ENCODE measurements around the gene COBL. TPM values are rescaled to one million over a fixed set of nuclear protein-coding genes. Genes with fewer than 3 reads are reported as not detected.

The COBL gene
- total RNA-seq, 3 donors from 2014 or later (not counting 1 experiment from before 2014, with no cell fraction given), result not detected

DNA sequence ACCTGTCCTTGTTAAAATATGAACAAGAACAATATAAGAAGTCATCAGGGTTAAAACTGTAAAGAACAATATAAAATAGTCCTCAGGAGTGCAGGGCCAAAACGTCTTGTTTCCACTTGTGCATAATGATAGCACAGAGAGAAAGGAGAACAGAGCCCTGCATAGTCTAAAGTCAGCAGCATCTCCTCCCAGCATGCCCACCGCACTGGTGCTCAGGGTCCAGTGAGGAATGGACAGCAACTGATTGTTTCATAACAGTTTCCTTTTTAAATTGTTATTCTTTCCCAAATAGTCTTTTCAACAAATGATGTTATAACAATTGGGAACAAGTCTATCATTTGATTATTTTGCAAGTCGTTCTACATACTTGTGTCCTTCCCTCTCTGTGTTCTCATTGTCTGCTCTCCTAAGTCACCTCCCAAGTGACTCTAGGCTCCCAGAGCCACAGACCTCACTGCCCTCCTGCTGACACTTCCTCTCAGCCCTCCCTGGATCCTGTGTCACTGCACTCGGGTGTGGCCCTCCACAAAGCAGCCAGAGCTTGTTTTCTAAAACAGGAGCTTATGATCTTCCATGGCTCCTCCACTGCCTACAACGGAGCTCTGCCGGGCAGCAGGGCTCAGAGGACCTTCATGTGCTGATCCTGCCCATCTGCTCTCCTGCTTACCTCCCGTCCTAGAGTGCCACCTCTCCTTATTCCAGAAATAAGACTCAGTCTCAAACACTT lies 27.6 kb downstream of the COBL start:
- Histone ChIP-seq H3K4me1 (ENCODE audit: control insufficient read depth, insufficient read depth, low read length) (no peaks in the 10 kb centered on the region), H3K9me3 (ENCODE audit: control insufficient read depth, insufficient read depth, low read length) (no peaks in the 10 kb centered on the region), H3K27ac (ENCODE audit: low read length) (no peak overlapping the region), H3K4me3 (ENCODE audit: low read length) (no peak overlapping the region), H3K36me3 (ENCODE audit: control insufficient read depth, insufficient read depth, low read length) (no peaks in the 10 kb centered on the region), H3K27me3 (ENCODE audit: control insufficient read depth, insufficient read depth, low read length) (no peaks in the 10 kb centered on the region)
- TF ChIP-seq, protein P1, sequence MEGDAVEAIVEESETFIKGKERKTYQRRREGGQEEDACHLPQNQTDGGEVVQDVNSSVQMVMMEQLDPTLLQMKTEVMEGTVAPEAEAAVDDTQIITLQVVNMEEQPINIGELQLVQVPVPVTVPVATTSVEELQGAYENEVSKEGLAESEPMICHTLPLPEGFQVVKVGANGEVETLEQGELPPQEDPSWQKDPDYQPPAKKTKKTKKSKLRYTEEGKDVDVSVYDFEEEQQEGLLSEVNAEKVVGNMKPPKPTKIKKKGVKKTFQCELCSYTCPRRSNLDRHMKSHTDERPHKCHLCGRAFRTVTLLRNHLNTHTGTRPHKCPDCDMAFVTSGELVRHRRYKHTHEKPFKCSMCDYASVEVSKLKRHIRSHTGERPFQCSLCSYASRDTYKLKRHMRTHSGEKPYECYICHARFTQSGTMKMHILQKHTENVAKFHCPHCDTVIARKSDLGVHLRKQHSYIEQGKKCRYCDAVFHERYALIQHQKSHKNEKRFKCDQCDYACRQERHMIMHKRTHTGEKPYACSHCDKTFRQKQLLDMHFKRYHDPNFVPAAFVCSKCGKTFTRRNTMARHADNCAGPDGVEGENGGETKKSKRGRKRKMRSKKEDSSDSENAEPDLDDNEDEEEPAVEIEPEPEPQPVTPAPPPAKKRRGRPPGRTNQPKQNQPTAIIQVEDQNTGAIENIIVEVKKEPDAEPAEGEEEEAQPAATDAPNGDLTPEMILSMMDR (IDR thresholded peaks at IDR 0.05), result no peak
- no peaks in the 10 kb centered on the region for H3K36me3 Mint-ChIP-seq
- WGBS (ENCODE audit: insufficient coverage), result 58% methylated on average over 7 of the region's 7 CpGs
- H3K27me3 Mint-ChIP-seq (ENCODE audit: low read depth in 2 of 2), result peaks cover 7 to 11% of the 10 kb centered on the region in 2 donors
- no peak overlapping the region for H3K4me3 Mint-ChIP-seq
- H3K4me1 Mint-ChIP-seq, result no peaks in the 10 kb centered on the region
- intact Hi-C loops (cut with micrococcal nuclease), result no loop called here
- ATAC-seq (no peak), DNase-seq (no peak)
- H3K27ac Mint-ChIP-seq, result no peak overlapping the region
- H3K9me3 Mint-ChIP-seq, result no peaks in the 10 kb centered on the region

DNA sequence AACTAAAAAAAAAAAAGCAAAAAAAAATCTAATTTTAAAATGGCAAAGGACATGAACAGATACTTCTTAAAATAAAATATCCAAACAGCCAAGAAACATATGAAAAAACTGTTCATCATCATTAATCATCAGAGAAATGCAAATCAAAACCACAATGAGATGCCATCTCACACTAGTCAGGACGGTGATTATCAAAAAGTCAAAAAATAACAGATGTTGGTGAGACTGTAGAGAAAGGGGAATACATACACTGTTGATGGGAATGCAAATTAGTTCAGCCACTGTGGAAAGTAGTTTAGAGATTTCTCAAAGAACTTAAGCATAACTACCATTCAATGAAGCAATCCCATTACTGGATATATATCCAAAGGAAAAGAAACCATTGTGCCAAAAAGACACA lies 30.2 kb downstream of the COBL start:
- peaks cover 11 to 13% of the 10 kb centered on the region in 2 donors for H3K27me3 Mint-ChIP-seq (ENCODE audit: low read depth in 2 of 2)
- H3K27ac ChIP-seq (ENCODE audit: low read length), result no peak overlapping the region
- H3K9me3 Mint-ChIP-seq, result peaks cover 2 to 5% of the 10 kb centered on the region in 2 donors
- H3K4me3 Mint-ChIP-seq, result no peak overlapping the region
- no peaks in the 10 kb centered on the region for H3K4me1 Mint-ChIP-seq
- peaks cover 7% of the 10 kb centered on the region for H3K36me3 Mint-ChIP-seq
- intact Hi-C loops (cut with micrococcal nuclease), result no loop called here
- WGBS (ENCODE audit: insufficient coverage), result no CpG with 5 or more reads among the region's 1 CpG
- DNase-seq, result no peak
- H3K36me3 ChIP-seq (ENCODE audit: control insufficient read depth, insufficient read depth, low read length), result no peaks in the 10 kb centered on the region
- H3K4me3 ChIP-seq (ENCODE audit: low read length), result no peak overlapping the region
- no peaks in the 10 kb centered on the region for H3K4me1 ChIP-seq (ENCODE audit: control insufficient read depth, insufficient read depth, low read length)
- peaks cover 2% of the 10 kb centered on the region for H3K9me3 ChIP-seq (ENCODE audit: control insufficient read depth, insufficient read depth, low read length)
- H3K27ac Mint-ChIP-seq, result no peak overlapping the region
- H3K27me3 ChIP-seq (ENCODE audit: control insufficient read depth, insufficient read depth, low read length), result no peaks in the 10 kb centered on the region
- TF ChIP-seq, protein P1 (IDR thresholded peaks at IDR 0.05), result no peak
- ATAC-seq, result no peak

DNA sequence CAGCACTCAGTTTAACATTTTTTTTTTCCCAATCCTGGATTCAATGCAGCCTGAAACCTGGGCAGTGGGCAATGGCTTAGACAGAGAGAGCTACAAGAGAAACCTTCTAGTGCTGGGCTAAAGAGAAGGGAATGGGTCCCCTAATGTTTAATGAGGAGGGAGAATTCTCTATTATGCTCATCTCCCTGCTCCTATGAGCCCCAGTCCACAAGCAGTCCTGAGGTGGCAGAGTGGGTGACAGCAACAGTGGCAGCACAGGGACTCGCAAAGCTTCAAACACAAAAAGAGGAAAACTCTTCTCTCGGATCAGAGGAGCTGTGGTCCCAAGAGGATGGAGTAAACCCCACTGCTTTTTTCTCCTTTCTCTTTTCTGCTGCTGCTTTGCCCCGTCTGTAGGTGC lies 36.5 kb downstream of the COBL start:
- Mint-ChIP-seq H3K9me3 (peaks cover 2 to 5% of the 10 kb centered on the region in 2 donors), H3K36me3 (peaks cover 7% of the 10 kb centered on the region)
- WGBS (ENCODE audit: insufficient coverage), result 77% methylated on average over 3 of the region's 3 CpGs

More for the DNA sequence above, 36.5 kb downstream of the COBL start:
- H3K4me3 ChIP-seq (ENCODE audit: low read length), result no peak overlapping the region
- Mint-ChIP-seq H3K27me3 (ENCODE audit: low read depth in 2 of 2) (peaks cover 14 to 17% of the 10 kb centered on the region in 2 donors), H3K27ac (no peak overlapping the region), H3K4me3 (no peak overlapping the region), H3K4me1 (no peaks in the 10 kb centered on the region)
- H3K27ac ChIP-seq (ENCODE audit: low read length), result no peak overlapping the region
- H3K36me3 ChIP-seq (ENCODE audit: control insufficient read depth, insufficient read depth, low read length), result no peaks in the 10 kb centered on the region
- DNase-seq, result no peak
- H3K9me3 ChIP-seq (ENCODE audit: control insufficient read depth, insufficient read depth, low read length), result peaks cover 2% of the 10 kb centered on the region
- no peaks in the 10 kb centered on the region for H3K4me1 ChIP-seq (ENCODE audit: control insufficient read depth, insufficient read depth, low read length)
- TF ChIP-seq, protein P1 (IDR thresholded peaks at IDR 0.05), result no peak
- no peak for ATAC-seq
- intact Hi-C loops (cut with micrococcal nuclease), result no loop called here
- H3K27me3 ChIP-seq (ENCODE audit: control insufficient read depth, insufficient read depth, low read length), result no peaks in the 10 kb centered on the region

Measured in natural killer cell (primary cell).